ENCODE measurements around the gene ASPRV1. TPM values are rescaled to one million over a fixed set of nuclear protein-coding genes. Genes with fewer than 3 reads are reported as not detected.

ASPRV1 gene
- total RNA-seq, 1 experiment from 2014 or later = 0.48 TPM

- ChIA-PET CTCF (no interaction called here), POLR2A (ENCODE audit: unreplicated experiment) (no interaction called here)
- intact Hi-C loops (cut with micrococcal nuclease; ENCODE audit: unreplicated experiment) = no loop called here
Observed at GRCh38 chr2:69940691-69941090, 20.7 kb downstream of the ASPRV1 start.

DNA sequence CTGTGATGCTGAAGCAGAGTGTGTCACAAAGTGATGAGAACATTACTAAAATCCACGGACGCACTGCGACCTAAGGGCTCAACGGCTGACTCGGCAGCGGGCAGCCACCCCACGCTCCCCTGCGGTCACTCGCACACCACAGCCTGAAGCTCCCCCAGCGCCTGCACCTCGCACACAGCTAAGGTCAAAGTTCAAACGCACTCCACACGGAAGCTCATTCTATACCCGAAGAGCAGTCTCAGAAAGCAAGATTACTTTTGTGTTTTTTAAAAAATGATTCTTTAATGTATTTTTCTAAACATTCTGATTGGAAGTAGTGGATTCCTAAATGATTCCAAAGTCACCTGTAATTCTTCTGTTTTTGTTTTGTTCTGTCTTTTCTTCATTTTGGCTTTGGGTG, 21.7 kb downstream of the ASPRV1 start:
- Histone ChIP-seq H3K36me3 (ENCODE audit: low read depth) (peaks cover 52% of the 10 kb centered on the region), H3K4me1 (replicated peaks; ENCODE audit: insufficient read depth) (peaks cover 27% of the 10 kb centered on the region)
- POLR2A ChIA-PET (ENCODE audit: unreplicated experiment) = no interaction called here

More at GRCh38 chr2:69940691-69941090, 20.7 kb downstream of the ASPRV1 start:
- TF ChIP-seq, protein P1, sequence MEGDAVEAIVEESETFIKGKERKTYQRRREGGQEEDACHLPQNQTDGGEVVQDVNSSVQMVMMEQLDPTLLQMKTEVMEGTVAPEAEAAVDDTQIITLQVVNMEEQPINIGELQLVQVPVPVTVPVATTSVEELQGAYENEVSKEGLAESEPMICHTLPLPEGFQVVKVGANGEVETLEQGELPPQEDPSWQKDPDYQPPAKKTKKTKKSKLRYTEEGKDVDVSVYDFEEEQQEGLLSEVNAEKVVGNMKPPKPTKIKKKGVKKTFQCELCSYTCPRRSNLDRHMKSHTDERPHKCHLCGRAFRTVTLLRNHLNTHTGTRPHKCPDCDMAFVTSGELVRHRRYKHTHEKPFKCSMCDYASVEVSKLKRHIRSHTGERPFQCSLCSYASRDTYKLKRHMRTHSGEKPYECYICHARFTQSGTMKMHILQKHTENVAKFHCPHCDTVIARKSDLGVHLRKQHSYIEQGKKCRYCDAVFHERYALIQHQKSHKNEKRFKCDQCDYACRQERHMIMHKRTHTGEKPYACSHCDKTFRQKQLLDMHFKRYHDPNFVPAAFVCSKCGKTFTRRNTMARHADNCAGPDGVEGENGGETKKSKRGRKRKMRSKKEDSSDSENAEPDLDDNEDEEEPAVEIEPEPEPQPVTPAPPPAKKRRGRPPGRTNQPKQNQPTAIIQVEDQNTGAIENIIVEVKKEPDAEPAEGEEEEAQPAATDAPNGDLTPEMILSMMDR (conservative IDR thresholded peaks at IDR 0.05) = no peak
- TF ChIP-seq EZH2 (IDR thresholded peaks at IDR 0.05; ENCODE audit: low read depth) = no peak
- H3K4me1 ChIP-seq (replicated peaks; ENCODE audit: insufficient read depth) = peaks cover 31% of the 10 kb centered on the region
- DNase-seq = no peak
- peaks cover 43% of the 10 kb centered on the region for H3K36me3 ChIP-seq (ENCODE audit: low read depth)
- H3F3A ChIP-seq (ENCODE audit: insufficient read depth, low read depth) = peaks cover 26% of the 10 kb centered on the region
- peaks cover 3% of the 10 kb centered on the region; the same call in 1 of the 2 replicates for H3K79me2 ChIP-seq (ENCODE audit: low read depth)
- no peaks in the 10 kb centered on the region for H4K20me1 ChIP-seq (ENCODE audit: insufficient read depth)
- H3K4me2 ChIP-seq = no peak overlapping the region
- no peak overlapping the region for H3K27ac ChIP-seq
- H3K9me3 ChIP-seq (ENCODE audit: insufficient read depth, low read depth) = no peaks in the 10 kb centered on the region
- no peaks in the 10 kb centered on the region for H3K9me2 ChIP-seq (ENCODE audit: insufficient read depth)
- no TSS peak for BruUV-seq (replicated peaks)
- H3K4me3 ChIP-seq = no peak overlapping the region
- no peak overlapping the region for H2AFZ ChIP-seq
- H3K27me3 ChIP-seq (ENCODE audit: insufficient read depth, low read depth) = no peaks in the 10 kb centered on the region

GRCh38 chr2:69937968-69938367, 23.5 kb downstream of the ASPRV1 start:
- intact Hi-C loops (cut with micrococcal nuclease; ENCODE audit: unreplicated experiment) = no loop called here
- Histone ChIP-seq H3K27me3 (ENCODE audit: insufficient read depth, low read depth) (no peaks in the 10 kb centered on the region), H3K79me2 (ENCODE audit: low read depth) (peaks cover 11% of the 10 kb centered on the region; the same call in 1 of the 2 replicates), H3K4me2 (no peak overlapping the region), H3K4me1 (replicated peaks; ENCODE audit: insufficient read depth) (peaks cover 34% of the 10 kb centered on the region), H3K36me3 (ENCODE audit: low read depth) (peaks cover 55% of the 10 kb centered on the region), H4K20me1 (ENCODE audit: insufficient read depth) (no peaks in the 10 kb centered on the region), H3K9me3 (ENCODE audit: insufficient read depth, low read depth) (no peaks in the 10 kb centered on the region), H3K4me3 (no peak overlapping the region), H2AFZ (no peak overlapping the region), H3F3A (ENCODE audit: insufficient read depth, low read depth) (peaks cover 38% of the 10 kb centered on the region), H3K27ac (no peak overlapping the region), H3K9me2 (ENCODE audit: insufficient read depth) (no peaks in the 10 kb centered on the region)
- DNase-seq = no peak
- no TSS peak for BruUV-seq (replicated peaks)
- POLR2A ChIA-PET (ENCODE audit: unreplicated experiment) = no interaction called here
- TF ChIP-seq EZH2 (IDR thresholded peaks at IDR 0.05; ENCODE audit: low read depth) = no peak
- TF ChIP-seq, protein P1 (conservative IDR thresholded peaks at IDR 0.05) = no peak
- CTCF ChIA-PET = no interaction called here

More for the DNA sequence above, 21.7 kb downstream of the ASPRV1 start:
- TF ChIP-seq, protein P1 (conservative IDR thresholded peaks at IDR 0.05) = no peak
- TF ChIP-seq EZH2 (IDR thresholded peaks at IDR 0.05; ENCODE audit: low read depth) = no peak
- Histone ChIP-seq H3K9me3 (ENCODE audit: insufficient read depth, low read depth) (no peaks in the 10 kb centered on the region), H3K27me3 (ENCODE audit: insufficient read depth, low read depth) (no peaks in the 10 kb centered on the region), H4K20me1 (ENCODE audit: insufficient read depth) (no peaks in the 10 kb centered on the region), H3K79me2 (ENCODE audit: low read depth) (peaks cover 11% of the 10 kb centered on the region; the same call in 1 of the 2 replicates), H3K9me2 (ENCODE audit: insufficient read depth) (no peaks in the 10 kb centered on the region), H3F3A (ENCODE audit: insufficient read depth, low read depth) (peaks cover 28% of the 10 kb centered on the region; the same call in 1 of the 2 replicates), H3K27ac (no peak overlapping the region), H2AFZ (no peak overlapping the region), H3K4me2 (no peak overlapping the region), H3K4me3 (no peak overlapping the region)
- intact Hi-C loops (cut with micrococcal nuclease; ENCODE audit: unreplicated experiment) = no loop called here
- no TSS peak for BruUV-seq (replicated peaks)
- CTCF ChIA-PET = no interaction called here
- DNase-seq = no peak
